Inflammatory macrophage treated with lipopolysaccharide for 1 hour (primary cell): ENCODE measurements around the gene GPC2.
A peak's percentile ranks its signal among the peaks of the same experiment; 100 is the strongest.

Experiments
- DNase-seq, 2 donors: peaks; one replicate each; pipeline ENCODE4 v3.0.0-alpha.2; 2020 to 2022

The GPC2 gene

GRCh38 chr7:100167912-100168323 lies 9.3 kb downstream of the GPC2 start:
- no peak for DNase-seq

GRCh38 chr7:100166970-100167911 lies 9.9 kb downstream of the GPC2 start:
- DNase-seq, result no peak

- DNase-seq, result no peak
Observed at GRCh38 chr7:100166317-100166940, 10.8 kb downstream of the GPC2 start.

GRCh38 chr7:100163871-100164270 lies 13.3 kb downstream of the GPC2 start:
- DNase-seq, result no peak

GRCh38 chr7:100163006-100163531 lies 14.1 kb downstream of the GPC2 start:
- no peak for DNase-seq

GRCh38 chr7:100160067-100160466 lies 17.1 kb downstream of the GPC2 start:
- no peak for DNase-seq

- DNase-seq, result no peak
Observed at GRCh38 chr7:100159099-100159623, 18.0 kb downstream of the GPC2 start.

GRCh38 chr7:100158229-100159098 lies 18.7 kb downstream of the GPC2 start, which contains the start of gene TRAPPC14:
TSS of gene TRAPPC14 (minus strand) at chr7:100158723. CDS start at chr7:100158499, 224 bp downstream.
- peak; percentile 64 to 86 for DNase-seq

- peak; percentile 65 to 78 for DNase-seq
Observed at GRCh38 chr7:100157334-100158228, 19.6 kb downstream of the GPC2 start.

GRCh38 chr7:100157069-100157333 lies 20.2 kb downstream of the GPC2 start:
- no peak for DNase-seq

- peak; percentile 38 to 56 for DNase-seq
Observed at GRCh38 chr7:100156331-100157068, 20.7 kb downstream of the GPC2 start.

GRCh38 chr7:100155553-100156317 lies 21.4 kb downstream of the GPC2 start:
- no peak for DNase-seq

GRCh38 chr7:100154651-100155491 lies 22.3 kb downstream of the GPC2 start:
- DNase-seq, result no peak

GRCh38 chr7:100153708-100154535 lies 23.3 kb downstream of the GPC2 start:
- DNase-seq, result no peak

- no peak for DNase-seq
Observed at GRCh38 chr7:100152937-100153666, 24.1 kb downstream of the GPC2 start.

GRCh38 chr7:100152404-100152803 lies 24.8 kb downstream of the GPC2 start:
- peak; percentile 69 to 74 for DNase-seq

- peak; percentile 97 to 98 for DNase-seq
Observed at GRCh38 chr7:100148559-100149328, 28.4 kb downstream of the GPC2 start, which contains the start of gene LAMTOR4. TSS of gene LAMTOR4 (plus strand) at chr7:100148918. CDS start at chr7:100148973, 55 bp downstream.
